ENCODE measurements around the gene ADIPOR2.
"Not testable (repeated sequence)": the region's sequence is repeated elsewhere in the genome, so short reads cannot be mapped to it uniquely, and the experiment has no call there.

The ADIPOR2 gene

DNA sequence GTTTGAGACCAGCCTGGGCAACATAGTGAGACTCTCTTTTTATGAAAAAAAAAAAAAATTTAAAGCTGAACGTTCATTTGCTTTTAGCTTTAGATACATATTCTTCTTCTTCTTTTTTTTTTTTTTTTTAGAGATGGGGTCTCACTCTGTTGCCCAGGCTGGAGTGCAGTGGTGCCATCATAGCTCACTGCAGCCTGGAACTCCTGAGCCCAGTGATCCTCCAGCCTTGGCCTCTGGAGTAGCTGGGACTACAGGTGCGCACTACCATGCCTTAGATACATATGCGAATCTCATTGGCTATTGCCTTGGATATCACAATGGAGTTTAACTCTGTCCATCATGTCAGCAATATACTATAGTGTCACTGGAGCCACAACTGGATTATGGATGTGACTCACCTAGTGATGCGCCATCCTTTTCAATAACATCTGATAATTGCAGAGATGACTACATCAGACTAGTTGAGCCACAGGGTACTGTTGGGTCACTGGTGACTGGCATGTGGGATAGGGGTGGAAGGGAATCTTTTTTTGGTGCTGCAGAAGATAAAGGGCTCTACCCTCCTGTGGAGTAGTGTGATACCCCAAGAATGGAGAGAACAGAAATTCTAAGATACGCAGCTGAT is 2.7 kb upstream of the ADIPOR2 start:
- H3K4me3 ChIP-seq (ENCODE audit: low read depth, low read length): no peak overlapping the region
- DNase-seq (ENCODE audit: low read depth, low spot score): no peak
- CTCF ChIA-PET: interaction anchor here (0.7 to 2.5 kb wide), 6 partner anchors 13 to 102 kb away, joined by 3 to 8 read pairs (median 4); no protein-coding TSS in a partner anchor
- TF ChIP-seq, protein P1, sequence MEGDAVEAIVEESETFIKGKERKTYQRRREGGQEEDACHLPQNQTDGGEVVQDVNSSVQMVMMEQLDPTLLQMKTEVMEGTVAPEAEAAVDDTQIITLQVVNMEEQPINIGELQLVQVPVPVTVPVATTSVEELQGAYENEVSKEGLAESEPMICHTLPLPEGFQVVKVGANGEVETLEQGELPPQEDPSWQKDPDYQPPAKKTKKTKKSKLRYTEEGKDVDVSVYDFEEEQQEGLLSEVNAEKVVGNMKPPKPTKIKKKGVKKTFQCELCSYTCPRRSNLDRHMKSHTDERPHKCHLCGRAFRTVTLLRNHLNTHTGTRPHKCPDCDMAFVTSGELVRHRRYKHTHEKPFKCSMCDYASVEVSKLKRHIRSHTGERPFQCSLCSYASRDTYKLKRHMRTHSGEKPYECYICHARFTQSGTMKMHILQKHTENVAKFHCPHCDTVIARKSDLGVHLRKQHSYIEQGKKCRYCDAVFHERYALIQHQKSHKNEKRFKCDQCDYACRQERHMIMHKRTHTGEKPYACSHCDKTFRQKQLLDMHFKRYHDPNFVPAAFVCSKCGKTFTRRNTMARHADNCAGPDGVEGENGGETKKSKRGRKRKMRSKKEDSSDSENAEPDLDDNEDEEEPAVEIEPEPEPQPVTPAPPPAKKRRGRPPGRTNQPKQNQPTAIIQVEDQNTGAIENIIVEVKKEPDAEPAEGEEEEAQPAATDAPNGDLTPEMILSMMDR (IDR thresholded peaks at IDR 0.05; ENCODE audit: insufficient read depth, low read length, missing control alignments): no peak
- POLR2A ChIA-PET: no interaction called here

DNA sequence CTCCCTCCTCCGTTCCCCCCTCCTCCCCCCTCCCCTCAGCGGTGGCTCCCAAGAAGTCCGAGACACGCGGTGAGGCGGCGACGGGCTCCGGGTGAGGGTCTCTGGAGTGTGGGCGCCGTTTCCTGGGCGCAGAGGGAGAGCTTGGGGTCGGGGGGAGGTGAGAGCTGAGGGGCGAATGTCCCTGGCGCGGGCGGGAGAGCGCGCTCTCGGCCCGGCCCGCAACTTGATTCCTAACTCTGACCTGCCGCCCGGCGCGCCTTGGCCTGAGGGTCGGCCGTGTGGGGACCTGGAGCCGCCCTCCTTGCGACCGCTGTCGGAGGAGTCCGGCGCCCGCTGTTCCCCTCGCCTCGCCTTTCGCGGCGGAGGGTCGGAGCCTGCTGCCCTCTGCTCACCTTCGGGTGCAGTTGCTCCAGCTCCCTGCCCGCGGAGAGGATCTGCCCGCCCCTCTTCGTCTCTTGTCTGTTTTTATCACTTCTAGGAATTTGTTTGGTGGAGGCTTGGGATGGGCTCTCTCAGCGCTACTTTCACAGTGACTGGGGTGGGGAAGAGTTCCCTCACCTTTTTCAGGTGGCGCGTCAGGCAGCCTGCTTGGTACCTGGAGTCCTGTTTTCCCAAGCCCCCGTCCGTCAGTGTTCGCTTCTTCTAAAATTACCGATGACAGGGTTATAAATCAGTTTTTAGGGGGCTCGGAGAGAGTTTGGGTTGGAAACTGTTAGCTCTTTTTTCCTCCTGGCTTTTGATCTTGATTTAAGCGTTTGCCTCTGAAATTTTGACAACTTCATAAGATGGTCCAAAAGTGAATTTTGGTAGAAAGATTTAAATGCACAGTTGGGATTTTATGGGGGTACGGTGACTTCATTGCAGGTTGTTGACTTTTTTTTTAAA is 495 bp downstream of the ADIPOR2 start:
- TF ChIP-seq, protein P1 (IDR thresholded peaks at IDR 0.05; ENCODE audit: insufficient read depth, low read length, missing control alignments): no peak
- H3K4me3 ChIP-seq (ENCODE audit: low read depth, low read length): peak overlapping the region; percentile 91
- POLR2A ChIA-PET: interaction anchor here (1.0 to 1.5 kb wide), 4 partner anchors 10 to 89 kb away, joined by 3 to 7 read pairs (median 5); no protein-coding TSS in a partner anchor
- CTCF ChIA-PET: interaction anchor here (1.1 to 1.5 kb wide), 3 partner anchors 9 to 100 kb away, joined by 4 to 6 read pairs (median 4); no protein-coding TSS in a partner anchor
- no peak for DNase-seq (ENCODE audit: low read depth, low spot score)

- CTCF ChIA-PET: interaction anchor here (1.5 kb wide), 1 partner anchor 8 kb away, joined by 6 read pairs; no protein-coding TSS in a partner anchor
- DNase-seq (ENCODE audit: low read depth, low spot score): no peak
- POLR2A ChIA-PET: no interaction called here
- peak overlapping the region; percentile 91 for H3K4me3 ChIP-seq (ENCODE audit: low read depth, low read length)
- TF ChIP-seq, protein P1 (IDR thresholded peaks at IDR 0.05; ENCODE audit: insufficient read depth, low read length, missing control alignments): no peak
Observed at GRCh38 chr12:1692226-1692625, 1.4 kb downstream of the ADIPOR2 start.

DNA sequence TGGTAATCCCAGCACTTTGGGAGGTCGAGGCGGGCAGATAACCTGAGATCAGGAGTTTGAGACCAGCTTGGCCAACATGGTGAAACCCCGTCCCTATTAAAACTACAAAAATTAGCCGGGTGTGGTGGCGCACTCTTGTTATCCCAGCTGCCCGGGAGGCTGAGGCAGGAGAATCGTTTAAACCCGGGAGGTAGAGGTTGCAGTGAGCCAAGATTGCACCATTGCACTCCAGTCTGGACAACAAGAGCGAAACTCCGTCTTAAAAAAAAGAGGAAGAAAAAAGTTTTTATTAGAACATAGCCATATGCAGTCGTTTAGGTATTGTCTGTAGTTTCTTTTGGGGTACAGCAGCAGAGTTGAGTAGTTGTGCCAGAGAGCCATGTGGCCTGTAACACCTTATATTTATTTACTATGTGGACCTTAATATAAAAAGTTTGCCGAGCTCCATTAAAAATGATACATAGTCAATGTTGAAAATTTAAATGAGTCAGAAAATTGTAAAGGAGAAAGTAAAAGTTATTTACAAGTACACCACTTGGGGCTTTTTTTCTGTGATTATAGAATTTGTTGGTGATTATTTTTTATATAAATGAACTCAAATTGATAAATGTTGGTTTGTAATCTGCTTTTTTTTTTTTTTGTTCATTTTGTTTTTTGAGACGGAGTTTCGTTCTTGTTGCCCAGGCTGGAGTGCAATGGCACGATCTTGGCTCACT is 2.2 kb downstream of the ADIPOR2 start:
- H3K4me3 ChIP-seq (ENCODE audit: low read depth, low read length): no peak overlapping the region
- ChIA-PET POLR2A (no interaction called here), CTCF (no interaction called here)
- TF ChIP-seq, protein P1 (IDR thresholded peaks at IDR 0.05; ENCODE audit: insufficient read depth, low read length, missing control alignments): no peak
- no peak for DNase-seq (ENCODE audit: low read depth, low spot score)

DNA sequence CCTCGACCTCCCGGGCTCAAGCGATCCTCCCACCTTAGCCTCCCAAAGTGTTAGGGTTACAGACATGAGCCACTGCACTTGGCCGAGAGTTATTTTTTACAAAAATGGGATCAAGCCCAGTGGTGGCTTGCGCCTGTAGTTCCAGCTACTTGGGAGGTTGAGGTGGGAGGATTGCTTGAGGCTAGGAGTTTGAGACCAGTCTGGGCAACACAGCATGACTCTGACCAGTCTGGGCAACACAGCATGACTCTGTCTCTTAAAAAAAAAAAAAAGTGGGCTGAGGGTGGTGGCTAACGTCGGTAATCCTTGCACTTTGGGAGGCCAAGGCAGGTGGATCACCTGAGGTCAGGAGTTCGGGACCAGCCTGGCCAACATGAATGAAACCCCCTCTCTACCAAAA is 4.2 kb downstream of the ADIPOR2 start:
- DNase-seq (ENCODE audit: low read depth, low spot score); CTCF ChIA-PET; H3K4me3 ChIP-seq (ENCODE audit: low read depth, low read length); POLR2A ChIA-PET: not testable (repeated sequence)

- no peak overlapping the region for H3K4me3 ChIP-seq (ENCODE audit: low read depth, low read length)
- ChIA-PET POLR2A (no interaction called here), CTCF (interaction anchor here (2.5 kb wide), 1 partner anchor 95 kb away, joined by 7 read pairs; no protein-coding TSS in a partner anchor)
- DNase-seq (ENCODE audit: low read depth, low spot score): no peak
- TF ChIP-seq, protein P1 (IDR thresholded peaks at IDR 0.05; ENCODE audit: insufficient read depth, low read length, missing control alignments): no peak
Observed at GRCh38 chr12:1695886-1696670, 5.2 kb downstream of the ADIPOR2 start.

All from AG04449 (cell line).